ENCODE data around the gene ANKRD2.

Gene ANKRD2

DNA sequence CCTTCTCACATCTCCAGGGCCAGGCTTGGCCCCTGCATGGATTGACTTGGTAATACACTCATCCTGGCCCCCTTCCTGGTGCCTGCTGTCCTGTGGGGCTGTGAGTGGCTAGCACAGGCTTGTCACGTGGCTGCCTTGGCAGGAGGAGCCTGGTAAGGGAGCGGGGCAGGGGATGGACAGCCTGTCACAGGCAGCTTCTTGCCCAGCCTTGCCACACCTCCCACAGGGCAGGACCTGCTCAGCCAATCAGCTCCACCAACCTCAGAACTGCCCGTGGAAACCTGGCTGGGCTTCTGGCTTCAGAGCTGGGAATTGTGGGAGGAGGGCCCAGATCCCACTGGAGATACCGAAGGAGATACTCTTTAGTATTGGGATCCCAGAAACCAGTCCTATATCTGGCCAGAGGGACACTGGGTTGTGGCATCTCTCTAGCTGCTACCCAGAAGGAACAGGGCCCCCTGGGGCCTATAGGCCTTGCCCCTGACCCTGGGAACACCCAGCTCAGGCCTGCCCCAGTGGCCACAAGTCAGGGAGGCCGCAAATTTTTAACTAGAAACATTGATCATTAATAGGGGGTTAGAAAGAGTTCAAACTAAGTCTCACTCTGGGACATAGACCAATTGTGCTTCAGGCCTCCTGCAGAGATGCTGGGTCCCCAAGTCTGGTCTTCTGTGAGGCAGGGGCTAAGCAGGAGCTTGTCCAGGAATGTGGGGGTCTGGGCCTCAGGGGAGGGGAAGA is 11.7 kb downstream of the ANKRD2 start, which contains the start of gene HOGA1:
TSS of gene HOGA1 (plus strand) at position 330 of the 738 bp plus-strand sequence. CDS start at position 645, 315 bp downstream.
- no peaks in the 10 kb centered on the region for H3K9me3 ChIP-seq (ENCODE audit: control insufficient read depth, insufficient read depth, low read depth, low read length)
- POLR2A ChIA-PET = interaction anchor here (0.8 to 1.9 kb wide), 4 partner anchors 9 to 36 kb away, joined by 3 to 5 read pairs (median 4); partner anchors contain the start of gene ANKRD2
- H3K4me3 ChIP-seq (ENCODE audit: low read depth, low read length) = no peak within 1 kb of the TSS
- H3K27ac ChIP-seq (ENCODE audit: extremely low read depth, low read depth, low read length) = no peak within 1 kb of the TSS
- no peaks in the 10 kb centered on the region for H3K36me3 ChIP-seq (ENCODE audit: control insufficient read depth in 2 of 2, insufficient read depth in 1 of 2, low read length in 2 of 2)
- CTCF ChIA-PET = interaction anchor here (0.6 to 2.1 kb wide), 7 partner anchors 9 to 354 kb away, joined by 3 to 18 read pairs (median 3); partner anchors contain the start of gene ANKRD2
- peaks cover 3% of the 10 kb centered on the region; the same call in 1 of the 2 replicates for H3K4me1 ChIP-seq (ENCODE audit: control insufficient read depth, insufficient read depth, low read length)
- TF ChIP-seq ZNF792 (tag by site-specific recombination; IDR thresholded peaks at IDR 0.05) (no peak), SCRT2 (tag by site-specific recombination; IDR thresholded peaks at IDR 0.05) (no peak), ZNF600 (tag by site-specific recombination; IDR thresholded peaks at IDR 0.05) (peak; percentile 48; the same call in 1 of the 2 replicates), ZNF155 (tag by site-specific recombination; IDR thresholded peaks at IDR 0.05) (no peak), ZNF266 (tag by site-specific recombination; IDR thresholded peaks at IDR 0.05; ENCODE audit: low read depth) (no peak), RBAK (tag by site-specific recombination; IDR thresholded peaks at IDR 0.05) (no peak), ZNF707 (tag by site-specific recombination; IDR thresholded peaks at IDR 0.05) (no peak), ZNF274 (IDR thresholded peaks at IDR 0.05; ENCODE audit: low read length) (no peak), ZNF274 (tag by site-specific recombination; IDR thresholded peaks at IDR 0.05; ENCODE audit: borderline replicate concordance) (no peak), ZNF658 (tag by site-specific recombination; IDR thresholded peaks at IDR 0.05) (no peak), SP3 (tag by site-specific recombination; IDR thresholded peaks at IDR 0.05) (peak; percentile 81), ZNF548 (tag by site-specific recombination; IDR thresholded peaks at IDR 0.05) (no peak), ZNF335 (tag by site-specific recombination; conservative IDR thresholded peaks at IDR 0.05) (peak; percentile 54), GLI4 (tag by site-specific recombination; IDR thresholded peaks at IDR 0.05) (no peak), ZNF132 (tag by site-specific recombination; IDR thresholded peaks at IDR 0.05; ENCODE audit: borderline replicate concordance) (no peak), YY1 (tag by site-specific recombination; IDR thresholded peaks at IDR 0.05) (no peak), ZNF596 (tag by site-specific recombination; IDR thresholded peaks at IDR 0.05) (no peak), ZNF473 (tag by site-specific recombination; IDR thresholded peaks at IDR 0.05) (no peak), ZFHX2 (tag by site-specific recombination; conservative IDR thresholded peaks at IDR 0.05) (no peak), ZNF175 (tag by site-specific recombination; IDR thresholded peaks at IDR 0.05) (no peak), ZNF843 (tag by site-specific recombination; IDR thresholded peaks at IDR 0.05) (no peak), ZBTB48 (tag by site-specific recombination; IDR thresholded peaks at IDR 0.05) (peak; percentile 89), ZNF670 (tag by site-specific recombination; IDR thresholded peaks at IDR 0.05; ENCODE audit: low read depth) (no peak), ZNF157 (tag by site-specific recombination; IDR thresholded peaks at IDR 0.05) (no peak), ZBTB17 (tag by site-specific recombination; IDR thresholded peaks at IDR 0.05) (peak; percentile 77), ZNF184 (tag by site-specific recombination; IDR thresholded peaks at IDR 0.05) (no peak), ZNF624 (tag by site-specific recombination; IDR thresholded peaks at IDR 0.05) (no peak), ZNF24 (tag by site-specific recombination; IDR thresholded peaks at IDR 0.05) (no peak)
- TF ChIP-seq, protein P1, sequence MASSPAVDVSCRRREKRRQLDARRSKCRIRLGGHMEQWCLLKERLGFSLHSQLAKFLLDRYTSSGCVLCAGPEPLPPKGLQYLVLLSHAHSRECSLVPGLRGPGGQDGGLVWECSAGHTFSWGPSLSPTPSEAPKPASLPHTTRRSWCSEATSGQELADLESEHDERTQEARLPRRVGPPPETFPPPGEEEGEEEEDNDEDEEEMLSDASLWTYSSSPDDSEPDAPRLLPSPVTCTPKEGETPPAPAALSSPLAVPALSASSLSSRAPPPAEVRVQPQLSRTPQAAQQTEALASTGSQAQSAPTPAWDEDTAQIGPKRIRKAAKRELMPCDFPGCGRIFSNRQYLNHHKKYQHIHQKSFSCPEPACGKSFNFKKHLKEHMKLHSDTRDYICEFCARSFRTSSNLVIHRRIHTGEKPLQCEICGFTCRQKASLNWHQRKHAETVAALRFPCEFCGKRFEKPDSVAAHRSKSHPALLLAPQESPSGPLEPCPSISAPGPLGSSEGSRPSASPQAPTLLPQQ (tag by site-specific recombination; IDR thresholded peaks at IDR 0.05) = no peak
- TF ChIP-seq, protein P2, sequence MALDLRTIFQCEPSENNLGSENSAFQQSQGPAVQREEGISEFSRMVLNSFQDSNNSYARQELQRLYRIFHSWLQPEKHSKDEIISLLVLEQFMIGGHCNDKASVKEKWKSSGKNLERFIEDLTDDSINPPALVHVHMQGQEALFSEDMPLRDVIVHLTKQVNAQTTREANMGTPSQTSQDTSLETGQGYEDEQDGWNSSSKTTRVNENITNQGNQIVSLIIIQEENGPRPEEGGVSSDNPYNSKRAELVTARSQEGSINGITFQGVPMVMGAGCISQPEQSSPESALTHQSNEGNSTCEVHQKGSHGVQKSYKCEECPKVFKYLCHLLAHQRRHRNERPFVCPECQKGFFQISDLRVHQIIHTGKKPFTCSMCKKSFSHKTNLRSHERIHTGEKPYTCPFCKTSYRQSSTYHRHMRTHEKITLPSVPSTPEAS (tag by site-specific recombination; IDR thresholded peaks at IDR 0.05) = no peak
- TF ChIP-seq, protein P3, sequence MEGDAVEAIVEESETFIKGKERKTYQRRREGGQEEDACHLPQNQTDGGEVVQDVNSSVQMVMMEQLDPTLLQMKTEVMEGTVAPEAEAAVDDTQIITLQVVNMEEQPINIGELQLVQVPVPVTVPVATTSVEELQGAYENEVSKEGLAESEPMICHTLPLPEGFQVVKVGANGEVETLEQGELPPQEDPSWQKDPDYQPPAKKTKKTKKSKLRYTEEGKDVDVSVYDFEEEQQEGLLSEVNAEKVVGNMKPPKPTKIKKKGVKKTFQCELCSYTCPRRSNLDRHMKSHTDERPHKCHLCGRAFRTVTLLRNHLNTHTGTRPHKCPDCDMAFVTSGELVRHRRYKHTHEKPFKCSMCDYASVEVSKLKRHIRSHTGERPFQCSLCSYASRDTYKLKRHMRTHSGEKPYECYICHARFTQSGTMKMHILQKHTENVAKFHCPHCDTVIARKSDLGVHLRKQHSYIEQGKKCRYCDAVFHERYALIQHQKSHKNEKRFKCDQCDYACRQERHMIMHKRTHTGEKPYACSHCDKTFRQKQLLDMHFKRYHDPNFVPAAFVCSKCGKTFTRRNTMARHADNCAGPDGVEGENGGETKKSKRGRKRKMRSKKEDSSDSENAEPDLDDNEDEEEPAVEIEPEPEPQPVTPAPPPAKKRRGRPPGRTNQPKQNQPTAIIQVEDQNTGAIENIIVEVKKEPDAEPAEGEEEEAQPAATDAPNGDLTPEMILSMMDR (tag by site-specific recombination; IDR thresholded peaks at IDR 0.05) = no peak
- TF ChIP-seq, protein P4, sequence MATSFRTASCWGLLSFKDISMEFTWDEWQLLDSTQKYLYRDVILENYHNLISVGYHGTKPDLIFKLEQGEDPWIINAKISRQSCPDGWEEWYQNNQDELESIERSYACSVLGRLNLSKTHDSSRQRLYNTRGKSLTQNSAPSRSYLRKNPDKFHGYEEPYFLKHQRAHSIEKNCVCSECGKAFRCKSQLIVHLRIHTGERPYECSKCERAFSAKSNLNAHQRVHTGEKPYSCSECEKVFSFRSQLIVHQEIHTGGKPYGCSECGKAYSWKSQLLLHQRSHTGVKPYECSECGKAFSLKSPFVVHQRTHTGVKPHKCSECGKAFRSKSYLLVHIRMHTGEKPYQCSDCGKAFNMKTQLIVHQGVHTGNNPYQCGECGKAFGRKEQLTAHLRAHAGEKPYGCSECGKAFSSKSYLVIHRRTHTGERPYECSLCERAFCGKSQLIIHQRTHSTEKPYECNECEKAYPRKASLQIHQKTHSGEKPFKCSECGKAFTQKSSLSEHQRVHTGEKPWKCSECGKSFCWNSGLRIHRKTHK (tag by site-specific recombination; IDR thresholded peaks at IDR 0.05) = no peak
- TF ChIP-seq, protein P5, sequence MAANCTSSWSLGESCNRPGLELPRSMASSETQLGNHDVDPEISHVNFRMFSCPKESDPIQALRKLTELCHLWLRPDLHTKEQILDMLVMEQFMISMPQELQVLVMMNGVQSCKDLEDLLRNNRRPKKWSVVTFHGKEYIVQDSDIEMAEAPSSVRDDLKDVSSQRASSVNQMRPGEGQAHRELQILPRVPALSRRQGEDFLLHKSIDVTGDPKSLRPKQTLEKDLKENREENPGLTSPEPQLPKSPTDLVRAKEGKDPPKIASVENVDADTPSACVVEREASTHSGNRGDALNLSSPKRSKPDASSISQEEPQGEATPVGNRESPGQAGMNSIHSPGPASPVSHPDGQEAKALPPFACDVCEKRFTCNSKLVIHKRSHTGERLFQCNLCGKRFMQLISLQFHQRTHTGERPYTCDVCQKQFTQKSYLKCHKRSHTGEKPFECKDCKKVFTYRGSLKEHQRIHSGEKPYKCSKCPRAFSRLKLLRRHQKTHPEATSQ (tag by site-specific recombination; IDR thresholded peaks at IDR 0.05) = no peak
